ENCODE results near the gene SH3RF1.

- TF ChIP-seq, protein P1, sequence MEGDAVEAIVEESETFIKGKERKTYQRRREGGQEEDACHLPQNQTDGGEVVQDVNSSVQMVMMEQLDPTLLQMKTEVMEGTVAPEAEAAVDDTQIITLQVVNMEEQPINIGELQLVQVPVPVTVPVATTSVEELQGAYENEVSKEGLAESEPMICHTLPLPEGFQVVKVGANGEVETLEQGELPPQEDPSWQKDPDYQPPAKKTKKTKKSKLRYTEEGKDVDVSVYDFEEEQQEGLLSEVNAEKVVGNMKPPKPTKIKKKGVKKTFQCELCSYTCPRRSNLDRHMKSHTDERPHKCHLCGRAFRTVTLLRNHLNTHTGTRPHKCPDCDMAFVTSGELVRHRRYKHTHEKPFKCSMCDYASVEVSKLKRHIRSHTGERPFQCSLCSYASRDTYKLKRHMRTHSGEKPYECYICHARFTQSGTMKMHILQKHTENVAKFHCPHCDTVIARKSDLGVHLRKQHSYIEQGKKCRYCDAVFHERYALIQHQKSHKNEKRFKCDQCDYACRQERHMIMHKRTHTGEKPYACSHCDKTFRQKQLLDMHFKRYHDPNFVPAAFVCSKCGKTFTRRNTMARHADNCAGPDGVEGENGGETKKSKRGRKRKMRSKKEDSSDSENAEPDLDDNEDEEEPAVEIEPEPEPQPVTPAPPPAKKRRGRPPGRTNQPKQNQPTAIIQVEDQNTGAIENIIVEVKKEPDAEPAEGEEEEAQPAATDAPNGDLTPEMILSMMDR (IDR thresholded peaks at IDR 0.05), result no peak
- no peak for TF ChIP-seq POLR2A (IDR thresholded peaks at IDR 0.05)
These were observed 65.5 kb downstream of the SH3RF1 start for GRCh38 chr4:169205075-169205743.

Measured in prostate gland (tissue), 2 donors.